T-cell (primary cell): ENCODE measurements around the gene CABLES2. TPM values are rescaled to one million over a fixed set of nuclear protein-coding genes. Genes with fewer than 3 reads are reported as not detected.

Experiments used
- ATAC-seq, 4 experiments: fragments of 200-7000 bp in 3 of 4; fragments of 150-1000 bp in 1 of 4; cut with Tn5 transposase; replicated peaks in 1 of 4; 1 replicate in 3 of 4; 2 replicates in 1 of 4; pipeline ENCODE4 v1.10.0; 2021; ENCODE audit warnings: moderate library complexity in 3 of 4, mild to moderate bottlenecking in 2 of 4, moderate number of reproducible peaks in 1 of 4
- CTCF ChIA-PET, 2 donors: fragments of 300-600 bp; sonication (Branson Sonifier 250); formaldehyde crosslinking; loops; one replicate each; lab custom pipeline; 2022; ENCODE audit warnings: antibody characterized with exemption in 2 of 2; lab: Charles Lee
- POLR2A ChIA-PET, 2 donors: fragments of 300-600 bp; sonication (Branson Sonifier 250); formaldehyde crosslinking; loops; one replicate each; lab custom pipeline; 2022; ENCODE audit warnings: antibody characterized with exemption in 2 of 2; lab: Charles Lee
- DNase-seq, 35 experiments: peaks; one replicate each; pipeline versions ENCODE4 v3.0.0 to v3.0.0-alpha.2; 2013 to 2023
- H3K27ac ChIP-seq: one replicate; pipeline ENCODE4 v1.5.1; 2013; ENCODE audit warnings: low read length
- H3K27me3 ChIP-seq, 2 experiments: replicated peaks in 1 of 2; 1 replicate in 1 of 2; 2 replicates in 1 of 2; pipeline versions ENCODE4 v1.6.1 to v1.7.0; 2013; ENCODE audit warnings: low read length in 1 of 2, mixed read lengths in 1 of 2; ENCODE audit not compliant: control insufficient read depth in 2 of 2, insufficient read depth in 2 of 2; ENCODE audit errors: extremely low read depth in 1 of 2
- H3K36me3 ChIP-seq, 2 donors: 1 replicate in 1 of 2; 2 replicates in 1 of 2; pipeline versions ENCODE4 v1.6.1 to v1.7.0; 2013; ENCODE audit warnings: low read length in 1 of 2; ENCODE audit not compliant: control insufficient read depth in 2 of 2, insufficient read depth in 1 of 2; ENCODE audit errors: extremely low read depth in 1 of 2
- H3K4me1 ChIP-seq, 2 experiments: 1 replicate in 1 of 2; 2 replicates in 1 of 2; pipeline versions ENCODE4 v1.6.1 to v1.7.0; 2013; ENCODE audit warnings: low read length in 2 of 2, mixed read lengths in 1 of 2; ENCODE audit not compliant: insufficient read depth in 2 of 2, control insufficient read depth in 1 of 2; ENCODE audit errors: extremely low read depth in 1 of 2
- H3K4me3 ChIP-seq, 2 donors: 1 replicate in 1 of 2; 2 replicates in 1 of 2; pipeline versions ENCODE4 v1.5.1 to v1.7.0; 2013; ENCODE audit warnings: mild to moderate bottlenecking in 2 of 2, low read length in 1 of 2, moderate library complexity in 1 of 2; ENCODE audit not compliant: control insufficient read depth in 1 of 2; ENCODE audit errors: extremely low read depth in 1 of 2
- H3K9me3 ChIP-seq: 2 replicates; pipeline ENCODE4 v1.7.0; 2013
- H3K27ac Mint-ChIP-seq, 2 donors: one replicate each; pipeline ENCODE4 v1.8.0; 2020 to 2021; ENCODE audit warnings: mild to moderate bottlenecking in 2 of 2, mixed read lengths in 2 of 2
- H3K27me3 Mint-ChIP-seq, 2 donors: one replicate each; pipeline ENCODE4 v1.8.0; 2021 to 2022; ENCODE audit warnings: mixed read lengths in 2 of 2
- H3K36me3 Mint-ChIP-seq: one replicate; pipeline ENCODE4 v1.8.0; 2021; ENCODE audit warnings: mixed read lengths
- H3K4me1 Mint-ChIP-seq, 3 donors: one replicate each; pipeline ENCODE4 v1.8.0; 2020 to 2022; ENCODE audit warnings: mixed read lengths in 3 of 3, mild to moderate bottlenecking in 1 of 3
- H3K4me3 Mint-ChIP-seq, 3 donors: one replicate each; pipeline ENCODE4 v1.8.0; 2020 to 2022; ENCODE audit warnings: mild to moderate bottlenecking in 3 of 3, mixed read lengths in 3 of 3, moderate library complexity in 3 of 3
- H3K9me3 Mint-ChIP-seq, 3 donors: one replicate each; pipeline ENCODE4 v1.8.0; 2020 to 2022; ENCODE audit warnings: mixed read lengths in 3 of 3
- WGBS: methylation state at CpG from one replicate; pipeline ENCODE4 v1.1.5; 2013; ENCODE audit warnings: missing lambda C conversion rate; ENCODE audit not compliant: insufficient coverage; 5-methylcytosine and 5-hydroxymethylcytosine counted together
- total RNA-seq, 35 experiments: library from RNA in 6 of 35; stranded (reverse) in 6 of 35; fragments of 120-200 nt in 1 of 35; gene quantifications; one replicate each; pipeline versions ENCODE4 v1.2.1 to v1.2.4 and lab custom pipeline; 2013 to 2026

The CABLES2 gene
- total RNA-seq, 5 donors from 2014 or later (not counting 1 experiment from before 2014, with no cell fraction given), result 4.3 to 6.8 (median 5.6) TPM

- Histone ChIP-seq H3K4me1 (no peaks in the 10 kb centered on the region), H3K9me3 (no peaks in the 10 kb centered on the region), H3K27ac (no peak overlapping the region), H3K36me3 (no peaks in the 10 kb centered on the region), H3K27me3 (peaks cover 0 to 68% of the 10 kb centered on the region in 2 experiments), H3K4me3 (no peak overlapping the region)
- 81% methylated on average over 15 of the region's 36 CpGs for WGBS
- H3K36me3 Mint-ChIP-seq, result no peaks in the 10 kb centered on the region
- ATAC-seq (no peak), DNase-seq (no peak)
- H3K9me3 Mint-ChIP-seq, result no peaks in the 10 kb centered on the region
- POLR2A ChIA-PET, result no interaction called here
- no peak overlapping the region for H3K27ac Mint-ChIP-seq
- peaks cover 6 to 30% of the 10 kb centered on the region in 2 donors for H3K27me3 Mint-ChIP-seq
- CTCF ChIA-PET, result no interaction called here
- no peaks in the 10 kb centered on the region for H3K4me1 Mint-ChIP-seq
- H3K4me3 Mint-ChIP-seq, result no peak overlapping the region
These were observed 38.7 kb upstream of the CABLES2 start for GRCh38 chr20:62445553-62446340.

GRCh38 chr20:62444286-62444685 is 37.2 kb upstream of the CABLES2 start:
- Mint-ChIP-seq H3K27ac (no peak overlapping the region), H3K4me3 (no peak overlapping the region), H3K36me3 (no peaks in the 10 kb centered on the region), H3K4me1 (no peaks in the 10 kb centered on the region), H3K27me3 (peaks cover 3 to 28% of the 10 kb centered on the region in 2 donors), H3K9me3 (no peaks in the 10 kb centered on the region)
- Histone ChIP-seq H3K4me1 (no peaks in the 10 kb centered on the region), H3K27ac (no peak overlapping the region), H3K27me3 (peaks cover 0 to 70% of the 10 kb centered on the region in 2 experiments), H3K4me3 (no peak overlapping the region), H3K36me3 (no peaks in the 10 kb centered on the region), H3K9me3 (no peaks in the 10 kb centered on the region)
- WGBS, result 73% methylated on average over 5 of the region's 6 CpGs
- ChIA-PET POLR2A (no interaction called here), CTCF (no interaction called here)
- DNase-seq, result no peak
- no peak for ATAC-seq

DNA sequence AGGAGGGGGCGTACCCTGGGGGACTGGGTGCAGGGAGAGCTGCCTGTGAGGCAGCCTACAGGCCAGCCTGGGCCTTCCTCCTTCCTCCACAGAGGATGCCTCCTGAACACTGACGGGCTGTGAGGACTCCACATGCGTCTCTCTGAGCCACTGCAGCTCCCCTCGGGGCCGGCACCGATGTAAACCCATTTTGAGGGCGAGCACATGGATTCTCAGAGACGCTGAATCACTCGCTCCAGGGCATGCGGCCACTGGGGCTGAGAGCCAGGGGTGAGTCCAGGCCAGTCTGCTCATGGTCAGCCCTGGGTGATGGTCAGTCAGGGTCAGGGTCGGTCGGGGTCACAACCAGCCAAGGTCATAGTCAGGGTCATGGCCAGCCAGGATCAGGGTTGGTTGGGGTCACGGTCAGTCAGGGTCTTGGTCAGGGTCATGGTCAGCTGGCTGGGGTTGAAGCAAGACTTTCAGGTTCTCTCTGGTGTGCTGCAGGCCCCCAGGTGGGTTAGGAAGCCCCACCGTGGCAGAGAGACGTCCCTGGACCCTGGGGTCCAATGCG is 35.0 kb upstream of the CABLES2 start:
- Histone ChIP-seq H3K27me3 (peaks cover 0 to 67% of the 10 kb centered on the region in 2 experiments), H3K4me1 (no peaks in the 10 kb centered on the region), H3K4me3 (no peak overlapping the region), H3K36me3 (no peaks in the 10 kb centered on the region), H3K27ac (no peak overlapping the region), H3K9me3 (no peaks in the 10 kb centered on the region)
- Mint-ChIP-seq H3K27ac (no peak overlapping the region), H3K9me3 (no peaks in the 10 kb centered on the region), H3K36me3 (no peaks in the 10 kb centered on the region), H3K27me3 (peaks cover 7 to 32% of the 10 kb centered on the region in 2 donors), H3K4me3 (no peak overlapping the region), H3K4me1 (no peaks in the 10 kb centered on the region)
- 77% methylated on average over 16 of the region's 16 CpGs for WGBS
- DNase-seq (no peak), ATAC-seq (no peak)
- CTCF ChIA-PET, result no interaction called here
- POLR2A ChIA-PET, result no interaction called here

DNA sequence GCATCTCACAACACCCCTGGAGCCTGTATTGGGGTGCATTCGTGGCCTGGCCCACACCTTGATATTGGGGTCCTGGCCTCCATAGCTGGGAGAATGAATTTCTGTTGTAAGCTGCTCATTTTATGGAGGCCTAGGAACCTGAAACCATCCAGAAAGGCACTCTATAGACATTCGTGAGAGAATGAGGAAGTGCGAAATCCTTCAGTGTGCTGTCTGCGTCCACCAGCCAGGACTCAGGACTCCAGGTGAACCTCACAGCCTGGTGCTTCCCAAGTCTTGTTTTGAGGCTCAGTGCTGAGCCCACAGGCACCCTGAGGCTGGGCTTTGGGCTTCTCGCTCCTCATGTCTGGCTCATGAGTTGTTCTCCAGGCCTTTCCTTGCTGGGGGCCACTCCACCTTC is 32.1 kb upstream of the CABLES2 start:
- Mint-ChIP-seq H3K4me3 (no peak overlapping the region), H3K4me1 (no peaks in the 10 kb centered on the region), H3K9me3 (no peaks in the 10 kb centered on the region), H3K36me3 (no peaks in the 10 kb centered on the region), H3K27ac (no peak overlapping the region), H3K27me3 (peaks cover 19 to 52% of the 10 kb centered on the region in 2 donors)
- Histone ChIP-seq H3K27me3 (peaks cover 0 to 70% of the 10 kb centered on the region in 2 experiments), H3K36me3 (no peaks in the 10 kb centered on the region), H3K4me1 (no peaks in the 10 kb centered on the region), H3K27ac (no peak overlapping the region), H3K4me3 (no peak overlapping the region), H3K9me3 (no peaks in the 10 kb centered on the region)
- ATAC-seq, result no peak
- CTCF ChIA-PET, result no interaction called here
- no peak for DNase-seq
- POLR2A ChIA-PET, result no interaction called here
- 47% methylated on average over 4 of the region's 5 CpGs for WGBS

GRCh38 chr20:62437927-62438326 is 30.8 kb upstream of the CABLES2 start:
- Histone ChIP-seq H3K36me3 (no peaks in the 10 kb centered on the region), H3K4me1 (no peaks in the 10 kb centered on the region), H3K9me3 (no peaks in the 10 kb centered on the region), H3K27me3 (peaks cover 0 to 80% of the 10 kb centered on the region in 2 experiments), H3K4me3 (no peak overlapping the region), H3K27ac (no peak overlapping the region)
- WGBS, result 87% methylated on average over 24 of the region's 24 CpGs
- CTCF ChIA-PET, result no interaction called here
- Mint-ChIP-seq H3K27ac (no peak overlapping the region), H3K27me3 (peaks cover 19 to 55% of the 10 kb centered on the region in 2 donors), H3K4me3 (no peak overlapping the region), H3K36me3 (no peaks in the 10 kb centered on the region), H3K4me1 (no peaks in the 10 kb centered on the region), H3K9me3 (no peaks in the 10 kb centered on the region)
- no peak for DNase-seq
- no peak for ATAC-seq
- POLR2A ChIA-PET, result no interaction called here

- no peaks in the 10 kb centered on the region for H3K36me3 ChIP-seq
- no peaks in the 10 kb centered on the region for H3K9me3 ChIP-seq
- Mint-ChIP-seq H3K4me3 (no peak overlapping the region), H3K4me1 (no peaks in the 10 kb centered on the region), H3K27me3 (peaks cover 19 to 52% of the 10 kb centered on the region in 2 donors), H3K27ac (no peak overlapping the region), H3K9me3 (no peaks in the 10 kb centered on the region), H3K36me3 (no peaks in the 10 kb centered on the region)
- no peaks in the 10 kb centered on the region for H3K4me1 ChIP-seq
- 87% methylated on average over 6 of the region's 12 CpGs for WGBS
- H3K27ac ChIP-seq, result no peak overlapping the region
- ChIA-PET CTCF (no interaction called here), POLR2A (no interaction called here)
- DNase-seq (no peak), ATAC-seq (no peak)
- H3K4me3 ChIP-seq, result no peak overlapping the region
- H3K27me3 ChIP-seq, result peaks cover 0 to 81% of the 10 kb centered on the region in 2 experiments
These were observed 30.4 kb upstream of the CABLES2 start for GRCh38 chr20:62437496-62437895.
